ENCODE data around the gene HENMT1. TPM values are rescaled to one million over a fixed set of nuclear protein-coding genes. Genes with fewer than 3 reads are reported as not detected.

HENMT1 gene
- total RNA-seq, 4 donors from 2014 or later = 4.8 to 5.1 TPM; not detected in 2

DNA sequence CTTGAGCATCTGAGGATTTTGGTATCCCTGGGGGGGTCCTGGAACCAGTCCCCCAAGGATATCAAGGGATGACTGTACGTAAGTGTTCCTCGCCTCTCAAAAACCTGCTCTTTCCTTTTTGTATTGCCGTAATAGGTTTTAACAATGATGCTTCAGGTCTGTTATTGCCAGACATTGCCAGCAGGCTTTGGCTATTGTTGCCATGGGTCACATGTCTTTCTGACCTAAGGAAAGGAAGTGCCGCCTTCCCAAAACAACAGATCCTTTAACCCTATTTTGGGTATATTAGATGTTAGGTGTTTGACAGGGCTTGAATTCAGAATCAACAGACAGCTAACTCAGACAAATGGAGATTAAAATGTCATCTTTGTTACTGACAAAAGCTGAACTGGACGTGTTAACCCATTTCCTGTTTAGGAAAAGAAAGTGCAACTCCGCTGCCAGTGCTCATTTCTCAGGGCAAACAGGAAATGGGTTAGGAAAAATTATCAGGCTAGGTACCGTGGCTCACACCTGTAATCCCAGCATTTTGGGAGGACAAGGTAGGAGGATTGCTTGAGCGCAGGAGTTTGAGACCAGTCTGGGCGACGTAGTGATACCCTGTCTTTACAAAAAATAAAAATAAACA lies 18.8 kb upstream of the HENMT1 start:
- H3K27me3 ChIP-seq = no peaks in the 10 kb centered on the region
- WGBS, 2 donors (ENCODE audit: low coverage in 1 of 2) = 73 to 88% methylated on average over 8 to 10 of the region's 10 CpGs
- intact Hi-C loops (cut with DNase I; ENCODE audit: low total_unique reads) = no loop called here
- no peaks in the 10 kb centered on the region for H3K36me3 ChIP-seq
- no peak overlapping the region for H3K27ac ChIP-seq
- DNase-seq = no peak
- H3K4me3 ChIP-seq = no peak overlapping the region
- H3K9me3 ChIP-seq = no peaks in the 10 kb centered on the region
- H3K4me1 ChIP-seq = no peaks in the 10 kb centered on the region
- in situ Hi-C loops (cut with MboI; ENCODE audit: low pct_ligation_motif_present in 1 of 4, low pct_unique_long_range_greater_than_20kb in 1 of 4, low sequenced_read_pairs in 3 of 4) = no loop called here
- TF ChIP-seq CTCF (IDR thresholded peaks at IDR 0.05) (no peak), POLR2A (IDR thresholded peaks at IDR 0.05) (no peak), EP300 (IDR thresholded peaks at IDR 0.05; ENCODE audit: low read depth) (no peak), POLR2AphosphoS5 (IDR thresholded peaks at IDR 0.05) (no peak)

GRCh38 chr1:108678706-108679105 lies 17.8 kb upstream of the HENMT1 start:
- no peaks in the 10 kb centered on the region for H3K27me3 ChIP-seq
- H3K4me3 ChIP-seq = no peak overlapping the region
- TF ChIP-seq EP300 (IDR thresholded peaks at IDR 0.05; ENCODE audit: low read depth) (no peak), CTCF (IDR thresholded peaks at IDR 0.05) (no peak), POLR2A (IDR thresholded peaks at IDR 0.05) (no peak), POLR2AphosphoS5 (IDR thresholded peaks at IDR 0.05) (no peak)
- H3K36me3 ChIP-seq = no peaks in the 10 kb centered on the region
- no peaks in the 10 kb centered on the region for H3K4me1 ChIP-seq
- intact Hi-C loops (cut with DNase I; ENCODE audit: low total_unique reads) = no loop called here
- in situ Hi-C loops (cut with MboI; ENCODE audit: low pct_ligation_motif_present in 1 of 4, low pct_unique_long_range_greater_than_20kb in 1 of 4, low sequenced_read_pairs in 3 of 4) = no loop called here
- no peak overlapping the region for H3K27ac ChIP-seq
- WGBS, 2 donors (ENCODE audit: low coverage in 1 of 2) = 74% methylated on average over 4 of the region's 4 CpGs; no CpG with 5 or more reads in 1 of the 2 donors
- no peak for DNase-seq
- H3K9me3 ChIP-seq = no peaks in the 10 kb centered on the region

GRCh38 chr1:108671143-108671542 lies 10.2 kb upstream of the HENMT1 start:
- no peak for TF ChIP-seq POLR2AphosphoS5 (IDR thresholded peaks at IDR 0.05)
- no peak for TF ChIP-seq EP300 (IDR thresholded peaks at IDR 0.05; ENCODE audit: low read depth)
- TF ChIP-seq CTCF (IDR thresholded peaks at IDR 0.05) = no peak
- no peak for TF ChIP-seq POLR2A (IDR thresholded peaks at IDR 0.05)
- intact Hi-C loops (cut with DNase I; ENCODE audit: low total_unique reads) (no loop called here), in situ Hi-C loops (cut with MboI; ENCODE audit: low pct_ligation_motif_present in 1 of 4, low pct_unique_long_range_greater_than_20kb in 1 of 4, low sequenced_read_pairs in 3 of 4) (no loop called here)
- WGBS, 2 donors (ENCODE audit: low coverage in 1 of 2) = 91% methylated on average over 2 of the region's 2 CpGs; no CpG with 5 or more reads in 1 of the 2 donors
- H3K4me3 ChIP-seq = no peak overlapping the region
- no peaks in the 10 kb centered on the region for H3K4me1 ChIP-seq
- no peak overlapping the region for H3K27ac ChIP-seq
- no peaks in the 10 kb centered on the region for H3K27me3 ChIP-seq
- no peaks in the 10 kb centered on the region for H3K36me3 ChIP-seq
- H3K9me3 ChIP-seq = no peaks in the 10 kb centered on the region
- DNase-seq = no peak

GRCh38 chr1:108670131-108670773 lies 9.4 kb upstream of the HENMT1 start:
- Histone ChIP-seq H3K4me1 (no peaks in the 10 kb centered on the region), H3K27ac (no peak overlapping the region), H3K4me3 (no peak overlapping the region), H3K27me3 (no peaks in the 10 kb centered on the region), H3K36me3 (no peaks in the 10 kb centered on the region), H3K9me3 (no peaks in the 10 kb centered on the region)
- TF ChIP-seq EP300 (IDR thresholded peaks at IDR 0.05; ENCODE audit: low read depth) = no peak
- no peak for TF ChIP-seq POLR2AphosphoS5 (IDR thresholded peaks at IDR 0.05)
- no peak for TF ChIP-seq POLR2A (IDR thresholded peaks at IDR 0.05)
- no peak for TF ChIP-seq CTCF (IDR thresholded peaks at IDR 0.05)
- intact Hi-C loops (cut with DNase I; ENCODE audit: low total_unique reads) = no loop called here
- WGBS, 2 donors (ENCODE audit: low coverage in 1 of 2) = 84% methylated on average over 5 of the region's 5 CpGs; no CpG with 5 or more reads in 1 of the 2 donors
- in situ Hi-C loops (cut with MboI; ENCODE audit: low pct_ligation_motif_present in 1 of 4, low pct_unique_long_range_greater_than_20kb in 1 of 4, low sequenced_read_pairs in 3 of 4) = no loop called here
- DNase-seq = no peak

Data from transverse colon (tissue), 4 donors.